HG02970 (cell line): ENCODE data around the gene MOB1A.

Source experiments
- ATAC-seq: cut with Tn5 transposase; IDR thresholded peaks from one replicate; pipeline ENCODE4 v1.9.1; 2021; ENCODE audit warnings: mild to moderate bottlenecking, moderate library complexity, moderate number of reproducible peaks; ENCODE audit not compliant: unreplicated experiment, low FRiP score

The MOB1A gene

DNA sequence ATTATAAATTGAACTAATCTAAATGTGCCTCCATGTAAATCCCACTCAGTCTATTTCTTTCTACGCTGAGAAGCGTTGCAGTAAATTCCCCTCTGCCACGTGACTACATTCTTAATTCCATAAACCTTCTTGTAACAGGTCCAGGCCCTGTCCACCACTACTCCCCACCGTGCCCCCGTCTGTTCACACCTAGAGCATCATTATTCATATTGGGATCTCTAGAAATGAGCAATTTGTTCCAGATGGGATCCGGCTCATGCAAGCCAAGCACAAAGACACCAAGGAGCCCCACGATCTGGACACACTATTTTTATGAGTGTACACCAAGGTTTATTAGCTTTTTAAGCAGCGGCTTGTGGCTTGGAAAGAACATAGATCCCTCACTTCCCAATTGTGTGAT, 69.1 kb downstream of the MOB1A start:
- no peak for ATAC-seq

- no peak for ATAC-seq
Measured at GRCh38 chr2:74107071-74107470, 71.6 kb downstream of the MOB1A start.

DNA sequence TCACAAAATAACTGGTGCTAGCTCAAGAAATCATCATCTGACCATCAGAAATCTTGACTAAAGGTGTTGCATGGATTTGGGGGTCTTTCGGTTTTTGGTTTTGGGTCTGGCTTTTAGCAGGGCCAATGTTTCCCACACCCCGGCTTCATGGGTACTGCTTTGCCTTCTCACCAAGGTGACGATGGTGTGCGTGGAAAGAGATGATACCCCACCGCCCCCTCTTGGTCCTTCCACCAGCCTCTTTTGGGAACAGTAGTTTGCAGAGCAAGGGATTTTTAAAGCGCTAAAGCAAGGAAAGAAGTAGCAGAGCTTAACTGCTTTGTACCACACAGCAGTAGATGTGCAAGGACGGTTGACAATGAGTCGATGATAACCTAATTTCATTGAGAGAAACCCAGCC, 73.3 kb downstream of the MOB1A start:
- no peak for ATAC-seq

DNA sequence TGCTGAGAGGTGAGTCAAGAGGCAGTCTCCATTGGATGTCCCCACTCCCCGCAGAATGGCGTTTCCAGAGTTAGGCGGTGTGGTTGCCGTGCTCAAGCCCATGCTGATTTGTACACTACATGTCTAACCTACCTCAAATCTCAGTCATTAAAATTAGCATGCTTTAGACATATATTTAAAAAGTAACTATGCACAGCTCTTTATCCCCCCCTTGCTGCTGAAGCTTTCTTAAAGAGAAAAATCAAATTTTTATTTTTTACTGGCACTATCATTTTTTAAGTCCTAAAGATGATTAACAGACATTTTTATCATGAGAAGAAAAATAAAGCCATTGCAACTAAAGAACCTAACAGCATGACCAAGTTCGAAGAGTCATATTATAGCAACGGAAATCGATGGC, 73.8 kb downstream of the MOB1A start:
- ATAC-seq: no peak

DNA sequence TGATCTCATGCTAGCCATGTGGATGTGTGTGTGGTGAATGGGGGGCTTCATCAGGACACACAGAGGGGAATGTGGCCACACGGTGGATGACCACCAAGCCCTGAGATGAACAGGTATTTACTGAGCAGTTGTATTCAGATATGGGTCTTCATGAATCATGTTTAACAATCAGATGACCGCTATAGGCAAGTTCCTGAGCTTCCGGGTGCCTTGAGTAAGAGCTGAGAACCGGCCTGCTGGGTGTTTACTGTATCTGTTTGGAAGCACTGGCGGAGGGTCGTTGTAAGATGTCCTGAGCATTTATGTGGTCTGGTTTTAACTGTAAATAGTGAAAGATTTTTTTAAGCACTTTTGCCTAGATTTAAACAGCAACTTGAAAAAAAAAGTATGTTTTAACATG, 74.9 kb downstream of the MOB1A start:
- ATAC-seq: no peak
